HAP-1 (cell line): ENCODE results near the gene LLCFC1.
"Not testable (repeated sequence)": the region's sequence is repeated elsewhere in the genome, so short reads cannot be mapped to it uniquely, and the experiment has no call there.

Source experiments
- DNase-seq, 2 experiments: peaks; one replicate each; pipeline ENCODE4 v3.0.0-alpha.2; 2016 to 2020; ENCODE audit warnings: low spot score in 2 of 2
- H3K27me3 ChIP-seq: fragments of 250-450 bp; sonication (Bioruptor Pico); 2 replicates; pipeline ENCODE4 v1.5.1; 2020; ENCODE audit warnings: low read depth, mild to moderate bottlenecking, moderate library complexity
- H3K36me3 ChIP-seq: fragments of 250-450 bp; sonication (Bioruptor Pico); replicated peaks from 2 replicates; pipeline ENCODE4 v1.5.1; 2020; ENCODE audit warnings: mild to moderate bottlenecking
- H3K4me1 ChIP-seq: fragments of 250-450 bp; sonication (Bioruptor Pico); 2 replicates; pipeline ENCODE4 v1.5.1; 2020; ENCODE audit warnings: mild to moderate bottlenecking
- H3K4me3 ChIP-seq: fragments of 250-450 bp; sonication (Bioruptor Pico); 2 replicates; pipeline ENCODE4 v1.5.1; 2020; ENCODE audit warnings: mild to moderate bottlenecking, moderate library complexity
- H3K9me3 ChIP-seq: fragments of 250-450 bp; sonication (Bioruptor Pico); 2 replicates; pipeline ENCODE4 v1.5.1; 2020; ENCODE audit warnings: mild to moderate bottlenecking, moderate library complexity
- in situ Hi-C: fragments of 300-500 bp; cut with MboI; formaldehyde crosslinking; loops from 3 replicates; pipeline ENCODE4 v1.14.3; 2020; ENCODE audit warnings: low sequenced_read_pairs, inconsistent platforms, mixed read lengths

The LLCFC1 gene

DNA sequence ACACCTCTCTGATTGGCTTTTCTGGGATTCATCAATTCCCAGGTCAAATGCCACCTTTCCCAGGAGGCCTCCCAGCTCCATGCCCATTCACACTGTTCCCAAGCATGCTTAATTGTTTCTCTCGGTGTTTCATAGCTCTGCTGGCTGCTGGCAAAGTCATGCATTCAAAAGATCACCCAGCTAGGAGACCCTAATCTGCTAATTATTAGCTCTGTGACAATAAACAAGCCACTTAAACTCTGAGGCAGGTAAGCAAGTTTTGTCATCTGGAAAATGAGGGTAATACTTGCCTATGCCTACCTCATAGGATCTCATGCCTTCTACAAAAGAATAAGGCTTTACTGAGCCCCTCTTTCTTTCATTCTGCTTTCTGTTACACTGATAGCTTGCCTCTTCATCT, 23.7 kb downstream of the LLCFC1 start:
- no peak for DNase-seq
- in situ Hi-C loops = no loop called here
- Histone ChIP-seq H3K27me3 (0 out of 2 replicates have a peak, but pooled peaks cover 2% of the 10 kb centered on the region), H3K36me3 (no peaks in the 10 kb centered on the region), H3K4me1 (peaks cover 3% of the 10 kb centered on the region; the same call in 1 of the 2 replicates), H3K9me3 (no peaks in the 10 kb centered on the region), H3K4me3 (no peak overlapping the region)

- Histone ChIP-seq H3K9me3 (no peaks in the 10 kb centered on the region), H3K4me3 (no peak overlapping the region), H3K27me3 (0 out of 2 replicates have a peak, but pooled peaks cover 2% of the 10 kb centered on the region), H3K36me3 (no peaks in the 10 kb centered on the region), H3K4me1 (no peaks in the 10 kb centered on the region)
- in situ Hi-C loops = no loop called here
- no peak for DNase-seq
Observed at GRCh38 chr7:142963993-142964392, 24.7 kb downstream of the LLCFC1 start.

DNA sequence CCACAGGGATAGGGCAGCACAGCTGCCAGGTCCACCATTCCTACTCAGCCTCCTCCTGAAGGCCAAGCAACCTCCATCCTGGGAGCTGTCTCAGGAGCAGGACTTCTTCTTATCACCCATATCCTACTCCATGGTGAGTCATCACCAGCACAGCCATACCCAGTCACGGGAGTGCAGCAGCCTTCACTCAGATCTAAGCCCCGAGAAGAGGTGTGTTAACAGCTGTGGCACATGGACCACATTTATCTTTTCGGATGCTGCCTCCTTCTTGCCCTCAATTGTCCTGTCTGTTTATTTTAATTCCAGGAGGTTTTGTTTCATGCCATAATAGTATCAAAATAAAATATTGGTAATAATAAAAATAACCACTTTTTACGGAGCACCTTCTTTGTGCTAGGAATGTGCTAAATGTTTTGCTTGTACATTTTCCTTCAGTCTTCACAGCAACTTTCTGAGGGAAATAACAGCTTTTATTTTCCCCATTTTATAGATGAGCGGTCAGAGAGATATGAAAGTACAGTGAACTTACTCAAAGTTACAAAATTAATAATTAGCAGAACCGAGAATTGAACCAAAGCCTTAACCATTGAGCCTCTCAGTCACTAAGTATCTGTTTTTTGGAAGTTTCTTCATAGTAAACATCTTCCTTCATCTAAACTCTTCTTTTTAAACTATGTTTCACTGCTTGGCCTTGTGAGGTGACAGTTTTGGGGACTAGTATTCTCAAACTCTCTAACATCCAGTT, 25.4 kb downstream of the LLCFC1 start:
- Histone ChIP-seq H3K36me3 (no peaks in the 10 kb centered on the region), H3K4me3 (no peak overlapping the region), H3K4me1 (no peaks in the 10 kb centered on the region), H3K27me3 (0 out of 2 replicates have a peak, but pooled peaks cover 2% of the 10 kb centered on the region), H3K9me3 (no peaks in the 10 kb centered on the region)
- DNase-seq = no peak
- in situ Hi-C loops = no loop called here

DNA sequence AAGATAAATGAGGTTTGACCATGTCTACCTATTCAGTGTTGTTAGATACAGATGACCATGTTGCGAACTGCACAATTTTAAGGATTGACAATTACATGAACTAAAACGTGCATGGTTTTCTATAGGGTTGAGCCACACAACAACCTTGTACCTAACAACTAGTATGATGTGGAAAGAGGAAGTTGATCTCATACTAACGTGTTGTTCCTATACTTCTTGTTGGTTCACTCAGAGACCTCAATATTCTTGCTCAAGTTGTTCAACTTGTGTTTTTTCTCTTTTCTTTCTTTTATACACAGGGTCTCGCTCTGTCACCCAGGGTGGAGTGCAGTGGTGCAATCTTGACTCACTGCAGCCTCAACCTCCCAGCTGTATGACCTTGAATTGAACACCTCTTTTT, 28.9 kb downstream of the LLCFC1 start:
- Histone ChIP-seq H3K9me3 (no peaks in the 10 kb centered on the region), H3K4me3 (no peak overlapping the region), H3K4me1 (no peaks in the 10 kb centered on the region), H3K36me3 (no peaks in the 10 kb centered on the region), H3K27me3 (0 out of 2 replicates have a peak, but pooled peaks cover 2% of the 10 kb centered on the region)
- no peak for DNase-seq
- in situ Hi-C loops = no loop called here

DNA sequence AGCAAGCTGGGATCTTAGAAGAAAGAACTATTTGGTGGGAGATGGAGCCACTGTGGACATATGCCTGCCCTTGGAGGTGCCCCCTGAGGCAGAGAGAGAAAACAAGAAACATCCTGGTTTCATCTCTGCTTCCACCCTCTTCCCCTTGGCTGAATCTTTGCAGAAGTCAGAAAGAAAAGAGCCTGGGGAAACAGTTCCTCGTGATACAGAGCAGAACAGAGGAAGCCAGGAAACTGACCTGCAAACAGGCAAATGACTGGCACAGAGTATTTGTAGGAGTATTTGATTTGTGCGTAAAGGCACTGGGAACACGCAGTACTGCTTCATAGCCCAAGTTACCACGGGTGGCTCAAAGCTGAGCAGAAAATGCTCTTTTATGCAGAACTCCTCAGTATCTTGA, 29.9 kb downstream of the LLCFC1 start:
- Histone ChIP-seq H3K36me3 (no peaks in the 10 kb centered on the region), H3K4me1 (no peaks in the 10 kb centered on the region), H3K4me3 (no peak overlapping the region), H3K27me3 (0 out of 2 replicates have a peak, but pooled peaks cover 2% of the 10 kb centered on the region), H3K9me3 (no peaks in the 10 kb centered on the region)
- in situ Hi-C loops = no loop called here
- no peak for DNase-seq

DNA sequence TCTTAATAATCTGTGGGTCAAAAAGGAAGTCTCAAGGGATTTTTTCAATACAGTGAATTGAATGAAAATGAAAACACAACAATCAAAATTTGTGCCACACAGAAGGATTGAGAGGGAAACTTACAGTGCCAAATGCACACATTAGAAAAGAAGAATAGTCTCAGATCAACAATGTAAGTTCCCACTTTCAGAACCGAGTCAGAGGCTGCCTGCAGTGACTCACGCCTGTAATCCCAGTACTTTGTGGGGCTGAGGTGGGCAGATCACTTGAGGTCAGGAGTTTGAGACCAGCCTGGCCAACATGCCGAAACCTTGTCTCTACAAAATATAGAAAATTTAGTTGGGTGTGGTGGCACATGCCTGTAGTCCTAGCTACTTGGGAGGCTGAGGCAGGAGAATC, 35.3 kb downstream of the LLCFC1 start:
- Histone ChIP-seq H3K9me3 (no peaks in the 10 kb centered on the region), H3K36me3 (no peaks in the 10 kb centered on the region), H3K4me3 (no peak overlapping the region), H3K27me3 (no peaks in the 10 kb centered on the region), H3K4me1 (no peaks in the 10 kb centered on the region)
- DNase-seq = no peak
- in situ Hi-C loops = no loop called here

DNA sequence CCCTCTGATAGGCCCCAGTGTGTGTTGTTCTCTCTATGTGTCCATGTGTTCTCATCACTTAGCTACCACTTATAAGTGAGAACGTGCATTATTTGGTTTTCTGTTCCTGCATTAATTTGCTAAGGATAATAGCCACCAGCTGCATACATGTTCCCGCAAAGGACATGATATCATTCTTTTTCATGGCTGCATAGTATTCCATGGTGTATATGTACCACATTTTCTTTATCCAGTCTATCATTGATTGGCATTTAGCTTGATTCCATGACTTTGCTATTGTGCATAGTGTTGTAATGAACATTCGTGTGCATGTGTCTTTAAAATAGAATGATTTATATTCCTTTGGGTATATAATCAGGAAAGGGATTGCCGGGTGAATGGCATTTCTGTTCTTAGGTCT, 39.1 kb downstream of the LLCFC1 start:
- H3K36me3 ChIP-seq, H3K4me3 ChIP-seq, H3K4me1 ChIP-seq, DNase-seq, H3K27me3 ChIP-seq, in situ Hi-C loops, H3K9me3 ChIP-seq: not testable (repeated sequence)

DNA sequence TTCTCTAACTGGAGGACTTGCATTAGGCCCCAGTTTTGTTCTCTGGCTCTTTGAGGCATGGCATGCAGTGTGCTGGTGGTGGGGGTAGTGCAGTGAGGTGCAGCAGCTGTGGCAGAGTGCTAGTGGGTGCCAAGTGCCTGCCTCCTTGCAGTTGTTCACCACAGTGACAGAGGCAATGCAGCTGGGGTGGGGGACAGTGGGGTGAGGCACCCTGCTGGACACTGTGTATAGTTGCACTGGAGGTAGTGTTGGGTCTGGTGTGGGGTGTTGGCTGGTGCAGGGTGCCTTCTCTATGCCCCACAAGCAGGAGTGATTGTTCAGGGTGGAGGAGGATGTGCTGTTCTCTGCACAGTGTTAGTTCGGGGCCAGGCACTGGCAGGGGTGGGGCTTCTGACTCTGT, 44.5 kb downstream of the LLCFC1 start:
- DNase-seq = no peak
- no peaks in the 10 kb centered on the region for H3K9me3 ChIP-seq
- in situ Hi-C loops = no loop called here

GRCh38 chr7:142984297-142984696, 45.0 kb downstream of the LLCFC1 start:
- in situ Hi-C loops = no loop called here
- H3K36me3 ChIP-seq = no peaks in the 10 kb centered on the region
- no peaks in the 10 kb centered on the region for H3K4me1 ChIP-seq
- no peaks in the 10 kb centered on the region for H3K9me3 ChIP-seq
- H3K27me3 ChIP-seq = no peaks in the 10 kb centered on the region
- no peak for DNase-seq
- no peak overlapping the region for H3K4me3 ChIP-seq

More for the DNA sequence above, 44.5 kb downstream of the LLCFC1 start:
- H3K27me3 ChIP-seq = no peaks in the 10 kb centered on the region
- H3K4me3 ChIP-seq = no peak overlapping the region
- no peaks in the 10 kb centered on the region for H3K4me1 ChIP-seq
- H3K36me3 ChIP-seq = no peaks in the 10 kb centered on the region
